ENCODE results near the gene HOXD11.

HOXD11 gene

GRCh38 chr2:176076063-176076462, 31.0 kb upstream of the HOXD11 start:
- no peak for DNase-seq (ENCODE audit: low read depth in 1 of 2, low spot score in 1 of 2)
- no peak for TF ChIP-seq JUND (IDR thresholded peaks at IDR 0.05; ENCODE audit: low read depth)
- in situ Hi-C loops (cut with HindIII; ENCODE audit: low pct_unique_long_range_greater_than_20kb, low sequenced_read_pairs), result no loop called here

- no peak for DNase-seq (ENCODE audit: low read depth in 1 of 2, low spot score in 1 of 2)
- TF ChIP-seq JUND (IDR thresholded peaks at IDR 0.05; ENCODE audit: low read depth), result no peak
- in situ Hi-C loops (cut with HindIII; ENCODE audit: low pct_unique_long_range_greater_than_20kb, low sequenced_read_pairs), result no loop called here
Observed at GRCh38 chr2:176076796-176077195, 30.3 kb upstream of the HOXD11 start.

- in situ Hi-C loops (cut with HindIII; ENCODE audit: low pct_unique_long_range_greater_than_20kb, low sequenced_read_pairs), result no loop called here
- no peak for DNase-seq (ENCODE audit: low read depth in 1 of 2, low spot score in 1 of 2)
- no peak for TF ChIP-seq JUND (IDR thresholded peaks at IDR 0.05; ENCODE audit: low read depth)
Observed at GRCh38 chr2:176078541-176079284, 28.4 kb upstream of the HOXD11 start.

GRCh38 chr2:176079285-176079830, 27.7 kb upstream of the HOXD11 start:
- in situ Hi-C loops (cut with HindIII; ENCODE audit: low pct_unique_long_range_greater_than_20kb, low sequenced_read_pairs), result no loop called here
- TF ChIP-seq JUND (IDR thresholded peaks at IDR 0.05; ENCODE audit: low read depth), result no peak
- no peak for DNase-seq (ENCODE audit: low read depth in 1 of 2, low spot score in 1 of 2)

- no peak for TF ChIP-seq JUND (IDR thresholded peaks at IDR 0.05; ENCODE audit: low read depth)
- no peak for DNase-seq (ENCODE audit: low read depth in 1 of 2, low spot score in 1 of 2)
- in situ Hi-C loops (cut with HindIII; ENCODE audit: low pct_unique_long_range_greater_than_20kb, low sequenced_read_pairs), result no loop called here
Observed at GRCh38 chr2:176079831-176080539, 27.1 kb upstream of the HOXD11 start.

GRCh38 chr2:176080540-176081375, 26.3 kb upstream of the HOXD11 start:
- in situ Hi-C loops (cut with HindIII; ENCODE audit: low pct_unique_long_range_greater_than_20kb, low sequenced_read_pairs), result no loop called here
- DNase-seq (ENCODE audit: low read depth in 1 of 2, low spot score in 1 of 2), result no peak

GRCh38 chr2:176081376-176081836, 25.7 kb upstream of the HOXD11 start:
- in situ Hi-C loops (cut with HindIII; ENCODE audit: low pct_unique_long_range_greater_than_20kb, low sequenced_read_pairs), result no loop called here
- no peak for TF ChIP-seq JUND (IDR thresholded peaks at IDR 0.05; ENCODE audit: low read depth)
- no peak for DNase-seq (ENCODE audit: low read depth in 1 of 2, low spot score in 1 of 2)

More at GRCh38 chr2:176080540-176081375, 26.3 kb upstream of the HOXD11 start:
- no peak for TF ChIP-seq JUND (IDR thresholded peaks at IDR 0.05; ENCODE audit: low read depth)

GRCh38 chr2:176081837-176082524, 25.1 kb upstream of the HOXD11 start:
- no peak for TF ChIP-seq JUND (IDR thresholded peaks at IDR 0.05; ENCODE audit: low read depth)
- DNase-seq (ENCODE audit: low read depth in 1 of 2, low spot score in 1 of 2), result no peak
- in situ Hi-C loops (cut with HindIII; ENCODE audit: low pct_unique_long_range_greater_than_20kb, low sequenced_read_pairs), result no loop called here

- TF ChIP-seq JUND (IDR thresholded peaks at IDR 0.05; ENCODE audit: low read depth), result no peak
- DNase-seq (ENCODE audit: low read depth in 1 of 2, low spot score in 1 of 2), result no peak
- in situ Hi-C loops (cut with HindIII; ENCODE audit: low pct_unique_long_range_greater_than_20kb, low sequenced_read_pairs), result no loop called here
Observed at GRCh38 chr2:176082525-176082823, 24.6 kb upstream of the HOXD11 start.

- DNase-seq (ENCODE audit: low read depth in 1 of 2, low spot score in 1 of 2), result no peak
- TF ChIP-seq JUND (IDR thresholded peaks at IDR 0.05; ENCODE audit: low read depth), result no peak
- in situ Hi-C loops (cut with HindIII; ENCODE audit: low pct_unique_long_range_greater_than_20kb, low sequenced_read_pairs), result no loop called here
Observed at GRCh38 chr2:176082824-176083751, 24.0 kb upstream of the HOXD11 start.

- TF ChIP-seq JUND (IDR thresholded peaks at IDR 0.05; ENCODE audit: low read depth), result no peak
- no peak for DNase-seq (ENCODE audit: low read depth in 1 of 2, low spot score in 1 of 2)
- in situ Hi-C loops (cut with HindIII; ENCODE audit: low pct_unique_long_range_greater_than_20kb, low sequenced_read_pairs), result no loop called here
Observed at GRCh38 chr2:176083796-176084261, 23.3 kb upstream of the HOXD11 start, which contains the start of gene EVX2. Gene EVX2 (minus strand): TSS chr2:176083962. CDS start chr2:176083776, 186 bp downstream.
